Activated CD8-positive, alpha-beta T cell treated with anti-CD3 and anti-CD28 coated beads, Interleukin-2, amount 10 ng/mL, durations not matched to agents 7 days and 5 days (primary cell): ENCODE data around the gene PARP9. TPM values are rescaled to one million over a fixed set of nuclear protein-coding genes. Genes with fewer than 3 reads are reported as not detected.

Experiments
- ATAC-seq: fragments of 150-1000 bp; cut with Tn5 transposase; one replicate; pipeline ENCODE4 v1.10.0; 2021; ENCODE audit warnings: moderate library complexity
- CTCF ChIA-PET: fragments of 350-600 bp; sonication (Branson Sonifier 250); formaldehyde crosslinking; loops from one replicate; lab custom pipeline; 2021; ENCODE audit warnings: antibody characterized with exemption; lab: Charles Lee
- POLR2A ChIA-PET: fragments of 350-600 bp; sonication (Branson Sonifier 250); formaldehyde crosslinking; loops from one replicate; lab custom pipeline; 2021; ENCODE audit warnings: antibody characterized with exemption; lab: Charles Lee
- DNase-seq: peaks from one replicate; pipeline ENCODE4 v3.0.0-alpha.2; 2020
- H3K27ac Mint-ChIP-seq: one replicate; pipeline ENCODE4 v1.8.0; 2021; ENCODE audit warnings: mild to moderate bottlenecking, mixed read lengths
- H3K27me3 Mint-ChIP-seq: one replicate; pipeline ENCODE4 v1.8.0; 2021; ENCODE audit warnings: low read depth, mixed read lengths
- H3K36me3 Mint-ChIP-seq: one replicate; pipeline ENCODE4 v1.8.0; 2021; ENCODE audit warnings: low read depth, mixed read lengths
- H3K4me1 Mint-ChIP-seq: one replicate; pipeline ENCODE4 v1.8.0; 2021; ENCODE audit warnings: low read depth, mixed read lengths
- H3K4me3 Mint-ChIP-seq: one replicate; pipeline ENCODE4 v1.8.0; 2021; ENCODE audit warnings: mild to moderate bottlenecking, mixed read lengths
- H3K9me3 Mint-ChIP-seq: one replicate; pipeline ENCODE4 v1.8.0; 2022; ENCODE audit warnings: mixed read lengths; ENCODE audit not compliant: insufficient read depth
- total RNA-seq, 2 experiments: library from RNA; stranded (reverse); gene quantifications; one replicate each; pipeline ENCODE4 v1.2.3, GENCODE V29; 2021

PARP9 gene
- total RNA-seq, 2 experiments from 2014 or later = 115 to 118 TPM

DNA sequence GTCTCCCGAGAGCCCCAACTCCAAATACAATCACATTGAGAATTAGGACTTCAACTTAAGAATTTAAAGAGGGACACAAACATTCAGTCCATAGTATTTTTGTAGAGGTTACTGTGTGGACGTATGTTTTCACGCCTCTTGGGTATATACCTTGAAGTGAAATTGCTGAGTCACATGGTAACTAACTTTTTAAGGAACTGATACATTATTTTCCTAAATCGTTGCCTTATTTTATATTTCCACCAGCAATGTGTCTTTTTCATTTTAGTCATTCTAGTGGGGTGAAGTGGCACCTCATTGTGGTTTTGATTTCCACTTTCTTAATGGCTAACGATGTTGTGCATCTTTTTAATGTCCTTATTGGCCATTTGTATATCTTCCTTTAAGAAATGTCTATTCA lies 25.2 kb upstream of the PARP9 start:
- ChIA-PET POLR2A (no interaction called here), CTCF (no interaction called here)
- Mint-ChIP-seq H3K27me3 (no peaks in the 10 kb centered on the region), H3K9me3 (peaks cover 4% of the 10 kb centered on the region), H3K36me3 (peaks cover 44% of the 10 kb centered on the region), H3K27ac (no peak overlapping the region), H3K4me1 (peaks cover 14% of the 10 kb centered on the region), H3K4me3 (no peak overlapping the region)
- ATAC-seq = no peak
- DNase-seq = no peak

DNA sequence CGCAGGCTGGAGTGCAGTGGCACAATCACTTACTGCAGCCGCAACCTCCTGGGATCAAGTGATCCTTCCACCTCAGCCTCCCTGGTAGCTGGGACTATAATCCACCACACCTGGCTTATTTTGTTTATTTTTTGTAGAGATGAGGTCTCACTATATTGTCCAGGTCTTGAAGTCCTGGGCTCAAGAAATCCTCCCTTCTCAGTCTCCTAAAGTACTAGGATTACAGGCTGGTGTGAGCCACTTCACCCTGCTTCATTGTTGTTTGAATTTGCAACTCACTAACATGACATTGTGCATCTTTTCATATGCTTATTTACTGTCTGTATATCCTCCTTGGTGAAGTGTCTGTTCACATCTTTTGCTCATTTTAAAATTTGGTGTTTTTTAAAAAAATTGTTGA lies 23.5 kb upstream of the PARP9 start:
- H3K36me3 Mint-ChIP-seq = peaks cover 57% of the 10 kb centered on the region
- no peak overlapping the region for H3K27ac Mint-ChIP-seq
- H3K9me3 Mint-ChIP-seq = peaks cover 17% of the 10 kb centered on the region
- no peaks in the 10 kb centered on the region for H3K27me3 Mint-ChIP-seq
- ChIA-PET CTCF (interaction anchor here (1.3 kb wide), 1 partner anchor 91 kb away, joined by 3 read pairs; no protein-coding TSS in a partner anchor), POLR2A (no interaction called here)
- ATAC-seq (no peak), DNase-seq (no peak)
- peaks cover 24% of the 10 kb centered on the region for H3K4me1 Mint-ChIP-seq
- no peak overlapping the region for H3K4me3 Mint-ChIP-seq

DNA sequence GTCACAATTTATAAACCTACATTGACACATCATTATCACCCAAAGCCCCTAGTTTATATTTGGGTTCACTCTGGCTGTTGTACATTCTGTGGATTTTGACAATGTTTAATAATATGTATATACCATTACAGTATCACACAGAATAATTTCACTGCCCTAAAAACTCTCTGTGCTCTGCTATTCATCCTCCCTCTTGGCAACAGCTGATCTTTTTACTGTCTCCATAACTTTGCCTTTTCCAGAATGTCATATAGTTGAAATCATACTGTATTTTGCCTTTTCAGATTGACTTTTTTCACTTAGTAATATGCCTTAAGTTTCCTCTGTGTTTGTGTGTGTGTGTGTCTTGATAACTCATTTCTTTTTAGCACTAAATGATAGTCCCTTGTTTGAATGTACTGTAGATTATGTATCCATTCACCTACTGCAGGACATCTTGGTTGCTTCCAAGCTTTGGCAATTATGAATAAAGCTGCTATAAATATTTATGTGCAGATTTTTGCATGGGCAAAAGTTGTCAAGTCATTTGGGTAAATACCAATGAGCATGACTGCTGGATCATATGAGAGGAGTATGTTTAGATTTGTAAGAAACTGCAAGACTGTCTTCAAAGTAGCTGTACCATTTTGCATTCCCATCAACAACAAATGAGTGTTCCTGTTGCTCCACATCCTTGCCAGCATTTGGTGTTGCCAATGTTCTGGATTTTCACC lies 22.8 kb upstream of the PARP9 start:
- Mint-ChIP-seq H3K9me3 (peaks cover 23% of the 10 kb centered on the region), H3K36me3 (peaks cover 59% of the 10 kb centered on the region), H3K27me3 (no peaks in the 10 kb centered on the region), H3K4me3 (no peak overlapping the region), H3K4me1 (peaks cover 24% of the 10 kb centered on the region), H3K27ac (no peak overlapping the region)
- CTCF ChIA-PET = interaction anchor here (1.3 kb wide), 1 partner anchor 92 kb away, joined by 3 read pairs; no protein-coding TSS in a partner anchor
- ATAC-seq (no peak), DNase-seq (no peak)
- POLR2A ChIA-PET = no interaction called here

DNA sequence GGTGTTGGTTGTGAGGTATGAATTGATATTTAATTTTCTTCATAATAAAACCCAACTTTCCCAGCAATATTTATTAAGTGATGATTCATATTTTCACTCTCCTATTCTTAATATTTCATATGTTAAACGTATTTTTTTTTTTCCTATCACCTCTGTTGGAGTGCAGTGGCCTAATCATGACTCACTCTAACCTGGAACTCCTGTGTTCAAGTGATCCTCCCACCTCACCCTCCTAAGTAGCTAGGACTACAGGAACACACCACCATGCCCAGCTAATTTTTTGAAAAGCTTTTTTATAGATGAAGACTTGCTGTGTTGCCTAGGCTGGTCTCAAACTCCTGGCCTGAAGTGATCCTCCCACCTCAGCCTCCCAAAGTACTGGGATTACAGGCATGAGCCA lies 22.0 kb upstream of the PARP9 start:
- Mint-ChIP-seq H3K27me3 (no peaks in the 10 kb centered on the region), H3K36me3 (peaks cover 63% of the 10 kb centered on the region), H3K27ac (peak overlapping the region; percentile 27), H3K4me1 (peaks cover 27% of the 10 kb centered on the region), H3K9me3 (peaks cover 31% of the 10 kb centered on the region), H3K4me3 (no peak overlapping the region)
- ATAC-seq (no peak), DNase-seq (no peak)
- ChIA-PET POLR2A (no interaction called here), CTCF (no interaction called here)

DNA sequence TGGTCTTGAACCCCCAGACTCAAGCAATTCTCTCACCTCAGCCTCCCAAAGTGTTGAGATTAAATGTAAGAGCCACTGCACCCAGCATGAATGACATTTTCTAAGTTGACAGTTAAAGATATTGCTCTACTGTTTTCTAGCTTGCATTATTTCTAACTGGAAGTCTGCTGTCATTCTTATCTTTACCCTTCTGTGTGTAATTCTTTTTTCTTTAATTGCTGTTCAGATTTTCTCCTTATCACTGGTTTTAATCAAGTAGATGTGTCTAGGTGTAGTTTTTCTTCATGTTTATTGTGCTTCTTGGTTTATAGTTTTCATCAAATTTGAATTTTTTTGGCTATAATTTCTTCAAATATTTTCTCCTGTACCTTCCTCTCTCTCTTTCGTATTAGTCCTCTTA lies 18.3 kb upstream of the PARP9 start:
- DNase-seq (no peak), ATAC-seq (no peak)
- POLR2A ChIA-PET = interaction anchor here (1.5 to 1.8 kb wide), 2 partner anchors 14 to 18 kb away, joined by 3 read pairs; partner anchors contain the start of genes DTX3L and PARP9
- CTCF ChIA-PET = interaction anchor here (0.5 to 1.5 kb wide), 2 partner anchors 11 to 97 kb away, joined by 3 to 11 read pairs; no protein-coding TSS in a partner anchor
- Mint-ChIP-seq H3K4me1 (peaks cover 35% of the 10 kb centered on the region), H3K4me3 (no peak overlapping the region), H3K36me3 (peaks cover 68% of the 10 kb centered on the region), H3K27ac (no peak overlapping the region), H3K9me3 (peaks cover 34% of the 10 kb centered on the region), H3K27me3 (no peaks in the 10 kb centered on the region)

DNA sequence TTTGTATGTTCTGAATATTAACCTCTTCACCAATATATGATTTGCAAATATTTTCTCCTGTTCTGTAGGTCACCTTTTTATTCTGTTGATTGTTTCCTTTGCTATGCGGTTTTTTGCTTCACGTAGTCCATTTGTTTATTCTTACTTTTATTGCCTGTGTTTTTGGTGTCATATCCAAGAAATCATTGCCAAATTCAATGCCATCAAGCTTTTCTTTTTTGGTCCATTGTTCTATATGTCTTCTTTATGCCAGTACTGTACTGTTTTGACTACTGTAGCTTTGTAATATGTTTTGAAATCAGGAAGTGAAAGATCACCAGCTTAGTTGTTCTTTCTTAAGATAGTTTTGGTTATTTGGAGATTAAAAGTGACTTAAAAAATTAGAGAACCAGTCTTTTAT lies 17.5 kb upstream of the PARP9 start:
- Mint-ChIP-seq H3K27ac (no peak overlapping the region), H3K9me3 (peaks cover 34% of the 10 kb centered on the region), H3K4me1 (peaks cover 41% of the 10 kb centered on the region), H3K36me3 (peaks cover 66% of the 10 kb centered on the region), H3K27me3 (no peaks in the 10 kb centered on the region), H3K4me3 (no peak overlapping the region)
- no peak for DNase-seq
- no peak for ATAC-seq
- ChIA-PET CTCF (interaction anchor here (1.5 kb wide), 1 partner anchor 98 kb away, joined by 11 read pairs; no protein-coding TSS in a partner anchor), POLR2A (interaction anchor here (1.5 kb wide), 1 partner anchor 18 kb away, joined by 3 read pairs; the partner anchor contains the start of genes DTX3L and PARP9)

DNA sequence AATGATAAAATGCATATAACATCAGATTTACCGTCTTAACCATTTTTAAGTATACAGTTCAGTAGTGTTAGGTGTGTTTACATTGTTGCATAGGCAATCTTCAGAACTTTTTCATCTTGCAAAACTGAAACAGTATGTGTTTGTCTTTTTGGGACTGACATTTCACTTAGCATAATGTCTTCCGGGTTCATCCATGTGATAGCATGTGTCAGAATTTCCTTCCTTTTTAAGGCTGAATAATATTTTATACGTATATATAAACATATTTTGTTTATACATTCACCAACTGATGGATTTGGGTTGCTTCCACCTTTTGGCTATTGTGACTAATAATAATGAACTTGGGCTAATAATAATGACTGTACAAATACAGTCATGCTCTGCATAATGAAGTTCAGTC lies 16.4 kb upstream of the PARP9 start:
- ATAC-seq (no peak), DNase-seq (no peak)
- peaks cover 66% of the 10 kb centered on the region for H3K36me3 Mint-ChIP-seq
- no peak overlapping the region for H3K27ac Mint-ChIP-seq
- ChIA-PET POLR2A (no interaction called here), CTCF (interaction anchor here (2.6 kb wide), 1 partner anchor 99 kb away, joined by 17 read pairs; the partner anchor contains the start of gene PARP14)
- peaks cover 46% of the 10 kb centered on the region for H3K4me1 Mint-ChIP-seq
- H3K4me3 Mint-ChIP-seq = no peak overlapping the region
- peaks cover 34% of the 10 kb centered on the region for H3K9me3 Mint-ChIP-seq
- no peaks in the 10 kb centered on the region for H3K27me3 Mint-ChIP-seq

DNA sequence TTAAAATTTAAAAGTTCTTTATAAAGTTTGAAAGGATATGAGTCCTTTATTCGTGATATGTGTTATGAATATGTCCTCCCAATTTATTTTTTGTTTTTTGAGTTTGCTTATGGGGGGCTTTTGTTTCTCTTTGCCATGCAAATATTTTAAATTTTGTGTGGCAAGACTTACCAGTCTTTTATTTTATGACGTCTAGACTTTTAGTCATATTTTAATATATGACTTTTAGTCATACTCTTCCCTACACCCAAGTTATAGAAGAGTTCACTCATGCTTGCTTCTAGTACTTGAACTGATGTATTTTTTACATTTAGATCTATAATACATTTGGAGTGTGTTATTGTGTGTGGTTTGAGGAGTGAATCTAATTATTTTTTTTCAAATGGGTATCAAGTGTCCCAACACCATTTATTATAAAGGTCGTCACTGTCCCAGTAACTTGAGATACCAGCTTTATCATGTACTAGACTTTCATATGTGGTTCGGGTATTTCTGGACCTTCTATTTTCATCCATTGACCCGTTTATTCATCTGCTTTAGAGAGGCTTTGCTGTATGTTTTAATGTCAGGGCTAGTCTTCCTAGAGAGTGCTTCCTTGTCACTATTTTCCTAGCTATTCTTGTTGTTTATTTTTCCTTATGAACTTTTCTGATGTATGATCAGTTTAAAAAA lies 14.1 kb upstream of the PARP9 start:
- DNase-seq = no peak
- Mint-ChIP-seq H3K9me3 (peaks cover 20% of the 10 kb centered on the region), H3K4me1 (peaks cover 42% of the 10 kb centered on the region), H3K4me3 (peak overlapping the region; percentile 100), H3K27ac (peak overlapping the region; percentile 99), H3K36me3 (peaks cover 61% of the 10 kb centered on the region), H3K27me3 (no peaks in the 10 kb centered on the region)
- ChIA-PET POLR2A (interaction anchor here (1.1 to 6.7 kb wide), 2 partner anchors 13 to 30 kb away, joined by 4 to 63 read pairs; partner anchors contain the start of genes DTX3L and PARP9), CTCF (interaction anchor here (0.5 to 2.6 kb wide), 7 partner anchors 10 to 101 kb away, joined by 3 to 17 read pairs (median 4); partner anchors contain the start of genes DTX3L, PARP14 and PARP9)
- no peak for ATAC-seq

DNA sequence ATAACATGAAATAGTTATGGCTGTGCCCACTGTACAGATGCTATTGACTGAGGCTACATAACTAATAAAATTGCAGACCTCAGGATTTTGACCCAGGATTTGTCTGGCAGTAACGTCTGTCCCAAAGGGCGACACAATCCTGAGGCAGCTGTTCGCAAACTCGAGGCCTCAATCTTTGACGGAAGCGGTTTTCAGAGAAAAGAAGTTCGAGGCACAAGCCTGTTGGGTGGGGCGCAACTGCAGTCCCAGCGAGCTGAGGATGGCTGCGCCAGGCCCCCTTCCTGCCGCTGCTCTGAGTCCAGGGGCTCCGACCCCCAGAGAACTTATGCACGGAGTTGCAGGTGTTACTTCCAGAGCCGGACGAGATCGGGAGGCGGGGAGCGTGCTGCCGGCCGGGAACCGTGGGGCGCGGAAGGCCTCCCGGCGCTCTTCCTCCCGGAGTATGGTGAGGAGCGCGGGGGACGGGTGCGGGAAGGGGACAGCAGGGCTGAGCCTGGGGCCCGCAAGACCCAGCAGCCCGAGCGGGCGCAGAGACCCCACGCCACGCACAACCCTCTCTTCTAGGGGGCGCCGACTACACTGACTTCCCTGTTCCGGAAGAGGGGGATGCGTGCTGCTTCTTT lies 13.4 kb upstream of the PARP9 start, which contains the start of gene PARP15:
Gene PARP15, plus strand, starts transcription at position 242 of the 623 bp plus-strand sequence. Its CDS starts 18 bp downstream, at position 260.
- ChIA-PET POLR2A (interaction anchor here (0.8 to 6.7 kb wide), 3 partner anchors 12 to 102 kb away, joined by 3 to 63 read pairs (median 4); partner anchors contain the start of genes DTX3L and PARP9), CTCF (interaction anchor here (0.5 to 2.2 kb wide), 3 partner anchors 10 to 33 kb away, joined by 3 to 6 read pairs (median 3); no protein-coding TSS in a partner anchor)
- ATAC-seq = peak; percentile 76
- DNase-seq = peak; percentile 72
- Mint-ChIP-seq H3K9me3 (peaks cover 16% of the 10 kb centered on the region), H3K4me1 (peaks cover 46% of the 10 kb centered on the region), H3K27ac (peak within 1 kb of the TSS; percentile 99), H3K36me3 (peaks cover 61% of the 10 kb centered on the region), H3K27me3 (no peaks in the 10 kb centered on the region), H3K4me3 (peak within 1 kb of the TSS; percentile 100)

DNA sequence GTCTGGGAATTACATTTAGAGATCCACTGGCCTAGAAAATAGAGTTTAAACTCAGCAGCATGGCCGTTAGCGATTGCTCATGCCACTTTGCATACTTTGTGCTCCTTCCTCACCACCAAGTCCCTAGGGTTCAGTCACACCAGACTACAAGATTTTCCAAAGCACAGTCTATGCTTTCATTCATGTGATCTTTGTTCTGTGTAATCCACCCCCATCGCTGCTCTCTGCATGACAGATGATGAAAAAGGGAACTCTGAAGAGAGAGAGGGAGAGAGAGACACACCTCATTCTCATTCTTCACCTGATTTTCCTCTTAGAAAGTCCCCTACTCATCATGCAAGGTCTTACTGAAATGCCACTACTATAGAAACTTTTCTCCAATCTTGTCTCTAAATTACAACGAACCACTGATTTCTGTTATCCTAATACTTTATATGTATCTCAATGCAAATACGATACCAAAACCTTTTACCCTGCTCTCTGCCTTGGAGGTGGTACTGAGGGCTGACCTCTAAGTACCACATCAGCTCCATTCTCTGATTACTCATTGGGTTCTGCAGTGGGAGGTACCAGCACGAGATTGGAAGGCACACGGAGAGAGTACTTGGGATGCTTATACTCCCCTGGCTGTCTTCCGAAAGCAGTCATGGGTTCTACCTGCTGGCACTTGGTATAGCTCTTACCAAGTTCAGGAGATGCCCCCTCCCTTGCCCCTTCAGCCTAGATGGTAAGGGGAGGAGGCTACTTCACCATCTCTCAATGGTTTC lies 12.3 kb upstream of the PARP9 start:
- POLR2A ChIA-PET = interaction anchor here (0.6 to 6.7 kb wide), 4 partner anchors 11 to 937 kb away, joined by 3 to 63 read pairs (median 6); partner anchors contain the start of genes DTX3L and PARP9

More for the DNA sequence above, 12.3 kb upstream of the PARP9 start:
- no peak for DNase-seq
- H3K36me3 Mint-ChIP-seq = peaks cover 59% of the 10 kb centered on the region
- ATAC-seq = no peak
- H3K27me3 Mint-ChIP-seq = no peaks in the 10 kb centered on the region
- no peak overlapping the region for H3K4me3 Mint-ChIP-seq
- H3K27ac Mint-ChIP-seq = peak overlapping the region; percentile 69
- H3K4me1 Mint-ChIP-seq = peaks cover 46% of the 10 kb centered on the region
- H3K9me3 Mint-ChIP-seq = peaks cover 5% of the 10 kb centered on the region
- CTCF ChIA-PET = interaction anchor here (0.7 to 3.2 kb wide), 2 partner anchors 102 to 103 kb away, joined by 3 to 21 read pairs; partner anchors contain the start of gene PARP14
